SK-N-SH treated with all-trans-retinoic acid at 6 μM for 48 hours (cell line): Measurements from ENCODE around the gene PNPLA8.

ENCODE experiments used
- ATAC-seq: fragments of 200-7000 bp; cut with Tn5 transposase; 3 replicates; pipeline ENCODE4 v1.9.1; 2020; ENCODE audit warnings: mild to moderate bottlenecking, moderate library complexity
- ARNTL ChIP-seq: fragments of 450-650 bp; formaldehyde crosslinking; IDR thresholded peaks from 2 replicates; pipeline ENCODE4 v1.5.0; 2020; ENCODE audit warnings: low read depth, mild to moderate bottlenecking, moderate library complexity, borderline replicate concordance
- BACH2 ChIP-seq: fragments of 250-450 bp; sonication (Bioruptor Pico); IDR thresholded peaks from 2 replicates; pipeline ENCODE4 v1.9.0; 2021; ENCODE audit warnings: mild to moderate bottlenecking, borderline replicate concordance
- CREB5 ChIP-seq: fragments of 250-450 bp; sonication (Bioruptor Pico); IDR thresholded peaks from 2 replicates; pipeline ENCODE4 v1.5.1; 2020; ENCODE audit warnings: low read depth, mild to moderate bottlenecking, moderate library complexity
- CSDC2 ChIP-seq: fragments of 250-450 bp; sonication (Bioruptor Pico); IDR thresholded peaks from 2 replicates; pipeline ENCODE4 v1.5.0; 2020; ENCODE audit warnings: mild to moderate bottlenecking, moderate library complexity
- CSRNP3 ChIP-seq: fragments of 250-450 bp; sonication (Bioruptor Pico); IDR thresholded peaks from 2 replicates; pipeline ENCODE4 v1.5.1; 2021; ENCODE audit warnings: mild to moderate bottlenecking, moderate library complexity
- ESRRG ChIP-seq: fragments of 250-450 bp; sonication (Bioruptor Pico); IDR thresholded peaks from 2 replicates; pipeline ENCODE4 v1.6.1; 2021; ENCODE audit warnings: mild to moderate bottlenecking
- PPARA ChIP-seq: fragments of 250-450 bp; sonication (Bioruptor Pico); IDR thresholded peaks from 2 replicates; pipeline ENCODE4 v1.5.0; 2020; ENCODE audit warnings: mild to moderate bottlenecking, borderline replicate concordance
- RARB ChIP-seq: fragments of 250-450 bp; sonication (Bioruptor Pico); IDR thresholded peaks from 2 replicates; pipeline ENCODE4 v1.8.0; 2021; ENCODE audit warnings: mild to moderate bottlenecking, moderate library complexity
- SNAI2 ChIP-seq: fragments of 250-450 bp; sonication (Bioruptor Pico); IDR thresholded peaks from 2 replicates; pipeline ENCODE4 v1.5.0; 2020; ENCODE audit warnings: mild to moderate bottlenecking, moderate library complexity
- TCF4 ChIP-seq: fragments of 250-450 bp; sonication (Bioruptor Pico); IDR thresholded peaks from 2 replicates; pipeline ENCODE4 v1.8.0; 2021; ENCODE audit warnings: mild to moderate bottlenecking, moderate library complexity, borderline replicate concordance
- TOX ChIP-seq: fragments of 250-450 bp; sonication (Bioruptor Pico); IDR thresholded peaks from 2 replicates; pipeline ENCODE4 v1.8.0; 2021; ENCODE audit warnings: mild to moderate bottlenecking, moderate library complexity, borderline replicate concordance
- ZC3H10 ChIP-seq: fragments of 250-450 bp; sonication (Bioruptor Pico); IDR thresholded peaks from 2 replicates; pipeline ENCODE4 v1.5.1; 2021; ENCODE audit warnings: mild to moderate bottlenecking, moderate library complexity
- ZFP3 ChIP-seq: fragments of 250-450 bp; sonication (Bioruptor Pico); IDR thresholded peaks from 2 replicates; pipeline ENCODE4 v1.5.0; 2020; ENCODE audit warnings: mild to moderate bottlenecking, moderate library complexity
- ZNF565 ChIP-seq: fragments of 450-650 bp; formaldehyde crosslinking; conservative IDR thresholded peaks from 2 replicates; pipeline ENCODE4 v1.5.0; 2020; ENCODE audit warnings: low read depth, mild to moderate bottlenecking, moderate library complexity
- ZNF70 ChIP-seq: fragments of 450-650 bp; formaldehyde crosslinking; IDR thresholded peaks from 2 replicates; pipeline ENCODE4 v1.5.0; 2020; ENCODE audit warnings: mild to moderate bottlenecking, moderate library complexity
- ZNF8 ChIP-seq: fragments of 450-650 bp; formaldehyde crosslinking; IDR thresholded peaks from 2 replicates; pipeline ENCODE4 v1.5.0; 2020; ENCODE audit warnings: mild to moderate bottlenecking, moderate library complexity
- TF ChIP-seq, protein P1 (sequence below): fragments of 250-450 bp; sonication (Bioruptor Pico); IDR thresholded peaks from 2 replicates; pipeline ENCODE4 v1.8.0; 2020; ENCODE audit warnings: mild to moderate bottlenecking, moderate library complexity, borderline replicate concordance
- TF ChIP-seq, protein P2 (sequence below): fragments of 250-450 bp; sonication (Bioruptor Pico); IDR thresholded peaks from 2 replicates; pipeline ENCODE4 v1.5.0; 2020; ENCODE audit warnings: mild to moderate bottlenecking, moderate library complexity

PNPLA8 gene

GRCh38 chr7:108526768-108527017 is 758 bp upstream of the PNPLA8 start:
- TF ChIP-seq CREB5 (CRISPR knock-in tag) (no peak), TCF4 (CRISPR knock-in tag) (no peak), ZNF70 (CRISPR knock-in tag) (no peak), ZNF8 (0 out of 2 replicates have a peak, but pooled peaks have one; percentile 21), ZFP3 (CRISPR knock-in tag) (no peak)
- TF ChIP-seq, protein P1, sequence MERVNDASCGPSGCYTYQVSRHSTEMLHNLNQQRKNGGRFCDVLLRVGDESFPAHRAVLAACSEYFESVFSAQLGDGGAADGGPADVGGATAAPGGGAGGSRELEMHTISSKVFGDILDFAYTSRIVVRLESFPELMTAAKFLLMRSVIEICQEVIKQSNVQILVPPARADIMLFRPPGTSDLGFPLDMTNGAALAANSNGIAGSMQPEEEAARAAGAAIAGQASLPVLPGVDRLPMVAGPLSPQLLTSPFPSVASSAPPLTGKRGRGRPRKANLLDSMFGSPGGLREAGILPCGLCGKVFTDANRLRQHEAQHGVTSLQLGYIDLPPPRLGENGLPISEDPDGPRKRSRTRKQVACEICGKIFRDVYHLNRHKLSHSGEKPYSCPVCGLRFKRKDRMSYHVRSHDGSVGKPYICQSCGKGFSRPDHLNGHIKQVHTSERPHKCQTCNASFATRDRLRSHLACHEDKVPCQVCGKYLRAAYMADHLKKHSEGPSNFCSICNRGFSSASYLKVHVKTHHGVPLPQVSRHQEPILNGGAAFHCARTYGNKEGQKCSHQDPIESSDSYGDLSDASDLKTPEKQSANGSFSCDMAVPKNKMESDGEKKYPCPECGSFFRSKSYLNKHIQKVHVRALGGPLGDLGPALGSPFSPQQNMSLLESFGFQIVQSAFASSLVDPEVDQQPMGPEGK (CRISPR knock-in tag), result no peak
- no peak for ATAC-seq

DNA sequence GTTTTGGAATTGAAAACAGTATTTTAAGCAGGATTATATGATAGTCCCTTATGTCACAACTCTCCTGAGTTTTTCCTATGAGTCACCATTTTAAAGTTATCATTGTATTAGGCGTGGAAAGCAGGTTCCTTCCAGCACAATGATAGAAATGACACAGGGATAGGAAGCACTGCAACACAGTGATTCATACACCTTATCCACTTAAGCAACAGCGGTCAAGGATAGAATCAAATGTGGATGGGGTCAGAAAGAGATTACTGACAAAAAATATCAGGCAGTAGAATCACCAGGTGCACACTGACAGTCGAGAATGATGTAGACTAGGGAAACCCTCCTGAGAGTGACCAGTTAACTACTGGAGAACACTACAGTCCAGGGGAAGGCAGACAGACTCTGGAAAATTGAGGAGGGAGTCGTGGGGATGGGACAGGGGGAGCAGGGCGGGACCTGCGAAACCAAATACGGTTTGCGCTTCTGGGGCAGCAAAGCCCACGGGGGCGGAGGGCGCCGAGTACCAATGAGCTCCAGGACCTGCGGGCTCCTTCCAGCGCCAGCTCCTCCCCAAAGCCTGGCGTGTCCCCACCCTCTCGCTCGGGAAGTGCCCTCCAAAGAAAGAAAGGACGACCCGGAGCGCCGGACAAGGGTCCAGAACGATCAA is 479 bp downstream of the PNPLA8 start:
- TF ChIP-seq ZC3H10, result no peak
- ATAC-seq, result peak; percentile 87

- TF ChIP-seq ZC3H10 (no peak), ESRRG (CRISPR knock-in tag) (no peak), ARNTL (CRISPR knock-in tag) (no peak), SNAI2 (no peak), BACH2 (CRISPR knock-in tag) (no peak), PPARA (CRISPR knock-in tag) (no peak), CSDC2 (CRISPR knock-in tag) (no peak), CSRNP3 (CRISPR knock-in tag) (no peak), CREB5 (CRISPR knock-in tag) (no peak), ZNF70 (CRISPR knock-in tag) (no peak), ZNF565 (CRISPR knock-in tag) (no peak), TCF4 (CRISPR knock-in tag) (no peak), ZNF8 (no peak), TOX (CRISPR knock-in tag) (no peak), RARB (CRISPR knock-in tag) (no peak)
- TF ChIP-seq, protein P2, sequence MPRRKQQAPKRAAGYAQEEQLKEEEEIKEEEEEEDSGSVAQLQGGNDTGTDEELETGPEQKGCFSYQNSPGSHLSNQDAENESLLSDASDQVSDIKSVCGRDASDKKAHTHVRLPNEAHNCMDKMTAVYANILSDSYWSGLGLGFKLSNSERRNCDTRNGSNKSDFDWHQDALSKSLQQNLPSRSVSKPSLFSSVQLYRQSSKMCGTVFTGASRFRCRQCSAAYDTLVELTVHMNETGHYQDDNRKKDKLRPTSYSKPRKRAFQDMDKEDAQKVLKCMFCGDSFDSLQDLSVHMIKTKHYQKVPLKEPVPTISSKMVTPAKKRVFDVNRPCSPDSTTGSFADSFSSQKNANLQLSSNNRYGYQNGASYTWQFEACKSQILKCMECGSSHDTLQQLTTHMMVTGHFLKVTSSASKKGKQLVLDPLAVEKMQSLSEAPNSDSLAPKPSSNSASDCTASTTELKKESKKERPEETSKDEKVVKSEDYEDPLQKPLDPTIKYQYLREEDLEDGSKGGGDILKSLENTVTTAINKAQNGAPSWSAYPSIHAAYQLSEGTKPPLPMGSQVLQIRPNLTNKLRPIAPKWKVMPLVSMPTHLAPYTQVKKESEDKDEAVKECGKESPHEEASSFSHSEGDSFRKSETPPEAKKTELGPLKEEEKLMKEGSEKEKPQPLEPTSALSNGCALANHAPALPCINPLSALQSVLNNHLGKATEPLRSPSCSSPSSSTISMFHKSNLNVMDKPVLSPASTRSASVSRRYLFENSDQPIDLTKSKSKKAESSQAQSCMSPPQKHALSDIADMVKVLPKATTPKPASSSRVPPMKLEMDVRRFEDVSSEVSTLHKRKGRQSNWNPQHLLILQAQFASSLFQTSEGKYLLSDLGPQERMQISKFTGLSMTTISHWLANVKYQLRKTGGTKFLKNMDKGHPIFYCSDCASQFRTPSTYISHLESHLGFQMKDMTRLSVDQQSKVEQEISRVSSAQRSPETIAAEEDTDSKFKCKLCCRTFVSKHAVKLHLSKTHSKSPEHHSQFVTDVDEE (CRISPR knock-in tag), result no peak
- TF ChIP-seq, protein P1 (CRISPR knock-in tag), result no peak
- no peak for ATAC-seq
Observed at GRCh38 chr7:108522780-108523179, 3.2 kb downstream of the PNPLA8 start.
